GM23338 (cell line): ENCODE results near the gene IFNLR1. TPM values are rescaled to one million over a fixed set of nuclear protein-coding genes. Genes with fewer than 3 reads are reported as not detected.

Source experiments
- ATAC-seq: fragments of 200-7000 bp; cut with Tn5 transposase; 3 replicates; pipeline ENCODE4 v1.9.1; 2020
- DNase-seq: peaks from one replicate; pipeline ENCODE4 v3.0.0-alpha.2; 2015; ENCODE audit warnings: low spot score
- H2AFZ ChIP-seq: fragments of 200-600 bp; sonication (generic); 2 replicates; pipeline ENCODE4 v1.8.0; 2016; ENCODE audit warnings: antibody characterized with exemption, mild to moderate bottlenecking, moderate library complexity
- H3F3A ChIP-seq: fragments of 200-600 bp; sonication (generic); replicated peaks from 2 replicates; pipeline ENCODE4 v1.8.0; 2017; ENCODE audit warnings: antibody characterized with exemption, mixed run types, low read depth
- H3K27ac ChIP-seq: fragments of 200-600 bp; sonication (generic); 2 replicates; pipeline ENCODE4 v1.6.1; 2016; ENCODE audit warnings: low read depth
- H3K27me3 ChIP-seq: fragments of 200-600 bp; sonication (generic); 2 replicates; pipeline ENCODE4 v1.8.0; 2016; ENCODE audit warnings: mild to moderate bottlenecking, mixed run types, moderate library complexity; ENCODE audit not compliant: insufficient read depth
- H3K36me3 ChIP-seq: fragments of 200-600 bp; sonication (generic); 2 replicates; pipeline ENCODE4 v1.8.0; 2016; ENCODE audit warnings: mild to moderate bottlenecking; ENCODE audit not compliant: insufficient read depth
- H3K4me1 ChIP-seq: fragments of 200-600 bp; sonication (generic); 2 replicates; pipeline ENCODE4 v1.8.0; 2016; ENCODE audit warnings: mild to moderate bottlenecking, moderate library complexity; ENCODE audit not compliant: insufficient read depth
- H3K4me2 ChIP-seq: fragments of 200-600 bp; sonication (generic); 2 replicates; pipeline ENCODE4 v1.7.1; 2017; ENCODE audit warnings: mixed run types
- H3K4me3 ChIP-seq: fragments of 200-600 bp; sonication (generic); 2 replicates; pipeline ENCODE4 v1.6.1; 2016; ENCODE audit warnings: mixed run types
- H3K79me2 ChIP-seq: fragments of 200-600 bp; sonication (generic); replicated peaks from 2 replicates; pipeline ENCODE4 v1.8.0; 2017; ENCODE audit warnings: mild to moderate bottlenecking; ENCODE audit not compliant: insufficient read depth
- H3K9me2 ChIP-seq: fragments of 200-600 bp; sonication (generic); 2 replicates; pipeline ENCODE4 v1.8.0; 2017; ENCODE audit not compliant: insufficient read depth
- H4K20me1 ChIP-seq: fragments of 200-600 bp; sonication (generic); replicated peaks from 2 replicates; pipeline ENCODE4 v1.8.0; 2017; ENCODE audit warnings: mild to moderate bottlenecking; ENCODE audit not compliant: insufficient read depth
- H3K27ac Mint-ChIP-seq: 2 replicates; pipeline ENCODE4 v1.8.0; 2020; ENCODE audit warnings: inconsistent platforms, mild to moderate bottlenecking, moderate library complexity, mixed read lengths
- H3K27me3 Mint-ChIP-seq: 3 replicates; pipeline ENCODE4 v1.8.0; 2022; ENCODE audit warnings: low read depth, mild to moderate bottlenecking, moderate library complexity, mixed read lengths, inconsistent platforms; ENCODE audit not compliant: insufficient read depth, poor library complexity
- H3K36me3 Mint-ChIP-seq: 3 replicates; pipeline ENCODE4 v1.8.0; 2021; ENCODE audit warnings: low read depth, mild to moderate bottlenecking, inconsistent platforms, moderate library complexity, mixed read lengths
- H3K4me1 Mint-ChIP-seq: 3 replicates; pipeline ENCODE4 v1.8.0; 2020; ENCODE audit warnings: mild to moderate bottlenecking, inconsistent platforms, mixed read lengths
- H3K4me3 Mint-ChIP-seq: 3 replicates; pipeline ENCODE4 v1.8.0; 2021; ENCODE audit warnings: moderate library complexity, mild to moderate bottlenecking, inconsistent platforms, mixed read lengths
- H3K9me3 Mint-ChIP-seq: 3 replicates; pipeline ENCODE4 v1.8.0; 2020; ENCODE audit warnings: moderate library complexity, mild to moderate bottlenecking, inconsistent platforms, mixed read lengths
- CREB1 ChIP-seq: fragments of 250-450 bp; sonication (Bioruptor Pico); IDR thresholded peaks from 2 replicates; pipeline ENCODE4 v1.5.0; 2020; ENCODE audit warnings: low read depth, mild to moderate bottlenecking, moderate library complexity
- CTCF ChIP-seq, 2 experiments: fragments of 200-600 bp in 1 of 2; sonication (generic) in 1 of 2; conservative IDR thresholded peaks; 2 replicates each; pipeline versions ENCODE4 v1.5.1 to v1.6.1; 2016 to 2017; ENCODE audit warnings: antibody characterized with exemption in 2 of 2, low read depth in 2 of 2, mild to moderate bottlenecking in 2 of 2, moderate library complexity in 1 of 2
- EZH2 ChIP-seq: fragments of 200-600 bp; sonication (generic); IDR thresholded peaks from one replicate; pipeline ENCODE4 v1.8.0; 2017; ENCODE audit warnings: antibody characterized with exemption, mild to moderate bottlenecking, low read depth; ENCODE audit not compliant: unreplicated experiment
- JUNB ChIP-seq: IDR thresholded peaks from one replicate; pipeline ENCODE4 v1.6.1; 2016; ENCODE audit warnings: antibody characterized with exemption; ENCODE audit not compliant: unreplicated experiment
- NANOG ChIP-seq: IDR thresholded peaks from 2 replicates; pipeline ENCODE4 v1.6.1; 2016; ENCODE audit warnings: antibody characterized with exemption, borderline replicate concordance
- STAT1 ChIP-seq: IDR thresholded peaks from one replicate; pipeline ENCODE4 v1.6.1; 2016; ENCODE audit warnings: antibody characterized with exemption; ENCODE audit not compliant: unreplicated experiment
- ZNF114 ChIP-seq: fragments of 250-450 bp; sonication (Bioruptor Pico); IDR thresholded peaks from 2 replicates; pipeline ENCODE4 v1.5.0; 2020; ENCODE audit warnings: mild to moderate bottlenecking, moderate library complexity
- ZNF331 ChIP-seq: fragments of 250-450 bp; sonication (Bioruptor Pico); IDR thresholded peaks from 2 replicates; pipeline ENCODE4 v1.5.0; 2020; ENCODE audit warnings: low read depth, mild to moderate bottlenecking, moderate library complexity
- polyA plus RNA-seq: library from polyadenylated mRNA; unstranded; fragments of >200 nt; fragmentation: Nextera tagmentation; extraction: Ambion mirVana; gene quantifications from 2 replicates; pipeline ENCODE4 v1.2.1, GENCODE V29; 2016
- total RNA-seq: library from RNA; depleted of rRNA; stranded (reverse); fragments of >200 nt; shearing (Covaris generic); gene quantifications from 2 replicates; pipeline ENCODE4 v1.2.3, GENCODE V29; 2014
- TF ChIP-seq, protein P1 (sequence below): fragments of 250-450 bp; sonication (Bioruptor Pico); IDR thresholded peaks from 2 replicates; pipeline ENCODE4 v1.5.0; 2020; ENCODE audit warnings: mild to moderate bottlenecking, moderate library complexity

Gene IFNLR1
- total and polyA plus RNA-seq, 2 experiments from 2014 or later: 4.2 to 6.2 TPM

- Histone ChIP-seq H3F3A (no peaks in the 10 kb centered on the region), H2AFZ (no peak overlapping the region), H4K20me1 (no peaks in the 10 kb centered on the region; the same call in 1 of the 2 replicates), H3K36me3 (peaks cover 2% of the 10 kb centered on the region; the same call in 1 of the 2 replicates), H3K27ac (no peak overlapping the region), H3K79me2 (no peaks in the 10 kb centered on the region), H3K27me3 (no peaks in the 10 kb centered on the region), H3K9me2 (no peaks in the 10 kb centered on the region), H3K4me2 (no peak overlapping the region), H3K4me1 (no peaks in the 10 kb centered on the region), H3K4me3 (no peak overlapping the region)
- TF ChIP-seq JUNB: no peak
- no peak for TF ChIP-seq CTCF (conservative IDR thresholded peaks at IDR 0.05; ENCODE audit: low read depth in 2 of 2)
- TF ChIP-seq ZNF114 (CRISPR knock-in tag): no peak
- TF ChIP-seq EZH2: no peak
- no peak for TF ChIP-seq NANOG
- no peak for TF ChIP-seq ZNF331
- TF ChIP-seq STAT1: no peak
- no peak for TF ChIP-seq CREB1
- TF ChIP-seq, protein P1, sequence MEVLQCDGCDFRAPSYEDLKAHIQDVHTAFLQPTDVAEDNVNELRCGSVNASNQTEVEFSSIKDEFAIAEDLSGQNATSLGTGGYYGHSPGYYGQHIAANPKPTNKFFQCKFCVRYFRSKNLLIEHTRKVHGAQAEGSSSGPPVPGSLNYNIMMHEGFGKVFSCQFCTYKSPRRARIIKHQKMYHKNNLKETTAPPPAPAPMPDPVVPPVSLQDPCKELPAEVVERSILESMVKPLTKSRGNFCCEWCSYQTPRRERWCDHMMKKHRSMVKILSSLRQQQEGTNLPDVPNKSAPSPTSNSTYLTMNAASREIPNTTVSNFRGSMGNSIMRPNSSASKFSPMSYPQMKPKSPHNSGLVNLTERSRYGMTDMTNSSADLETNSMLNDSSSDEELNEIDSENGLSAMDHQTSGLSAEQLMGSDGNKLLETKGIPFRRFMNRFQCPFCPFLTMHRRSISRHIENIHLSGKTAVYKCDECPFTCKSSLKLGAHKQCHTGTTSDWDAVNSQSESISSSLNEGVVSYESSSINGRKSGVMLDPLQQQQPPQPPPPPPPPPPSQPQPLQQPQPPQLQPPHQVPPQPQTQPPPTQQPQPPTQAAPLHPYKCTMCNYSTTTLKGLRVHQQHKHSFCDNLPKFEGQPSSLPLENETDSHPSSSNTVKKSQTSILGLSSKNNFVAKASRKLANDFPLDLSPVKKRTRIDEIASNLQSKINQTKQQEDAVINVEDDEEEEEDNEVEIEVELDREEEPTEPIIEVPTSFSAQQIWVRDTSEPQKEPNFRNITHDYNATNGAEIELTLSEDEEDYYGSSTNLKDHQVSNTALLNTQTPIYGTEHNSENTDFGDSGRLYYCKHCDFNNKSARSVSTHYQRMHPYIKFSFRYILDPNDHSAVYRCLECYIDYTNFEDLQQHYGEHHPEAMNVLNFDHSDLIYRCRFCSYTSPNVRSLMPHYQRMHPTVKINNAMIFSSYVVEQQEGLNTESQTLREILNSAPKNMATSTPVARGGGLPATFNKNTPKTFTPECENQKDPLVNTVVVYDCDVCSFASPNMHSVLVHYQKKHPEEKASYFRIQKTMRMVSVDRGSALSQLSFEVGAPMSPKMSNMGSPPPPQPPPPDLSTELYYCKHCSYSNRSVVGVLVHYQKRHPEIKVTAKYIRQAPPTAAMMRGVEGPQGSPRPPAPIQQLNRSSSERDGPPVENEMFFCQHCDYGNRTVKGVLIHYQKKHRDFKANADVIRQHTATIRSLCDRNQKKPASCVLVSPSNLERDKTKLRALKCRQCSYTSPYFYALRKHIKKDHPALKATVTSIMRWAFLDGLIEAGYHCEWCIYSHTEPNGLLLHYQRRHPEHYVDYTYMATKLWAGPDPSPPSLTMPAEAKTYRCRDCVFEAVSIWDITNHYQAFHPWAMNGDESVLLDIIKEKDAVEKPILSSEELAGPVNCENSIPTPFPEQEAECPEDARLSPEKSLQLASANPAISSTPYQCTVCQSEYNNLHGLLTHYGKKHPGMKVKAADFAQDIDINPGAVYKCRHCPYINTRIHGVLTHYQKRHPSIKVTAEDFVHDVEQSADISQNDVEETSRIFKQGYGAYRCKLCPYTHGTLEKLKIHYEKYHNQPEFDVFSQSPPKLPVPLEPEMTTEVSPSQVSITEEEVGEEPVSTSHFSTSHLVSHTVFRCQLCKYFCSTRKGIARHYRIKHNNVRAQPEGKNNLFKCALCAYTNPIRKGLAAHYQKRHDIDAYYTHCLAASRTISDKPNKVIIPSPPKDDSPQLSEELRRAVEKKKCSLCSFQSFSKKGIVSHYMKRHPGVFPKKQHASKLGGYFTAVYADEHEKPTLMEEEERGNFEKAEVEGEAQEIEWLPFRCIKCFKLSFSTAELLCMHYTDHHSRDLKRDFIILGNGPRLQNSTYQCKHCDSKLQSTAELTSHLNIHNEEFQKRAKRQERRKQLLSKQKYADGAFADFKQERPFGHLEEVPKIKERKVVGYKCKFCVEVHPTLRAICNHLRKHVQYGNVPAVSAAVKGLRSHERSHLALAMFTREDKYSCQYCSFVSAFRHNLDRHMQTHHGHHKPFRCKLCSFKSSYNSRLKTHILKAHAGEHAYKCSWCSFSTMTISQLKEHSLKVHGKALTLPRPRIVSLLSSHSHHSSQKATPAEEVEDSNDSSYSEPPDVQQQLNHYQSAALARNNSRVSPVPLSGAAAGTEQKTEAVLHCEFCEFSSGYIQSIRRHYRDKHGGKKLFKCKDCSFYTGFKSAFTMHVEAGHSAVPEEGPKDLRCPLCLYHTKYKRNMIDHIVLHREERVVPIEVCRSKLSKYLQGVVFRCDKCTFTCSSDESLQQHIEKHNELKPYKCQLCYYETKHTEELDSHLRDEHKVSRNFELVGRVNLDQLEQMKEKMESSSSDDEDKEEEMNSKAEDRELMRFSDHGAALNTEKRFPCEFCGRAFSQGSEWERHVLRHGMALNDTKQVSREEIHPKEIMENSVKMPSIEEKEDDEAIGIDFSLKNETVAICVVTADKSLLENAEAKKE (CRISPR knock-in tag): no peak
- no peak for DNase-seq
- no peak overlapping the region for H3K4me3 Mint-ChIP-seq
- H3K27ac Mint-ChIP-seq: no peak overlapping the region
- H3K27me3 Mint-ChIP-seq: no peaks in the 10 kb centered on the region
- H3K36me3 Mint-ChIP-seq: peaks cover 28% of the 10 kb centered on the region
- peaks cover 3% of the 10 kb centered on the region; the same call in 2 of the 3 replicates for H3K9me3 Mint-ChIP-seq
- ATAC-seq: no peak
- no peaks in the 10 kb centered on the region for H3K4me1 Mint-ChIP-seq
Observed at GRCh38 chr1:24169286-24169685, 17.8 kb downstream of the IFNLR1 start.
